Activated T-helper 1 cell treated with anti-CD3 and anti-CD28 coated beads, Interleukin-2, amount 50 U/mL, for 16 hours (primary cell): ENCODE measurements around the gene METTL16.

ENCODE experiments used
- DNase-seq, 2 donors: peaks; one replicate each; pipeline ENCODE4 v3.0.0-alpha.2; 2020; ENCODE audit warnings: low read depth in 1 of 2, low spot score in 1 of 2

METTL16 gene

GRCh38 chr17:2397247-2398171, 114.2 kb downstream of the METTL16 start:
- no peak for DNase-seq

- peak in 1 of 2 donors; percentile 24 for DNase-seq
Measured at GRCh38 chr17:2396568-2397246, 115.0 kb downstream of the METTL16 start.

GRCh38 chr17:2396192-2396567, 115.5 kb downstream of the METTL16 start:
- no peak for DNase-seq

GRCh38 chr17:2395258-2396181, 116.2 kb downstream of the METTL16 start:
- no peak for DNase-seq

GRCh38 chr17:2394775-2395201, 116.9 kb downstream of the METTL16 start:
- no peak for DNase-seq

- no peak for DNase-seq
Measured at GRCh38 chr17:2393954-2394749, 117.5 kb downstream of the METTL16 start.

GRCh38 chr17:2393174-2393953, 118.3 kb downstream of the METTL16 start:
- DNase-seq: peak; percentile 79 to 88

GRCh38 chr17:2392252-2393173, 119.2 kb downstream of the METTL16 start:
- peak; percentile 96 to 99 for DNase-seq

- no peak for DNase-seq
Measured at GRCh38 chr17:2391597-2392251, 120.0 kb downstream of the METTL16 start.

- DNase-seq: no peak
Measured at GRCh38 chr17:2390199-2390836, 121.4 kb downstream of the METTL16 start.

GRCh38 chr17:2388683-2389055, 123.0 kb downstream of the METTL16 start:
- no peak for DNase-seq

- no peak for DNase-seq
Measured at GRCh38 chr17:2388020-2388682, 123.5 kb downstream of the METTL16 start.

- no peak for DNase-seq
Measured at GRCh38 chr17:2387086-2388019, 124.3 kb downstream of the METTL16 start.

- no peak for DNase-seq
Measured at GRCh38 chr17:2386400-2387085, 125.1 kb downstream of the METTL16 start.
